ENCODE data around the gene KCNQ1. TPM values are rescaled to one million over a fixed set of nuclear protein-coding genes. Genes with fewer than 3 reads are reported as not detected.

KCNQ1 gene
- total RNA-seq, 1 donor from 2014 or later, result 4.8 TPM

DNA sequence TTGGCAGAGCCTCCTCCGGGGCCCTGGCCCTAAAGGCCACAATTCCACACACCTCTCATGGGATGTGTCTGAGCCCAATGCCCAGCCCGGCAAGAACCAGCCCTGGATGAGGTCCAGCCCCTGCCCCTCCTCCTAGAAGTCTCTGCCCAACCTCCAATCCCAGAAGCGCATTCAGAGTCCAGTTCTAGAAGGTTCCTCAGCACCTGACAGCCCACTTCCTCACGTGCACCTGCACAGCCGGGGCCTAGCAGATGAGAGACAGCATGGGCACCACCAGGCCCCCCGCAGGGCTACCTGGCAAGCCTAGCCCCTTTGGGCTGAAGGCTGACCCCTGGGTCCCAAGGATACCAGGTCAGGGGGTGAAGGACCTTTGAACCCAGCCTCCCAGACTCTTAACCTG is 452.2 kb downstream of the KCNQ1 start:
- H3K36me3 Mint-ChIP-seq, result no peaks in the 10 kb centered on the region
- H3K4me1 Mint-ChIP-seq (ENCODE audit: unreplicated experiment), result peaks cover 14% of the 10 kb centered on the region
- TF ChIP-seq CTCF (conservative IDR thresholded peaks at IDR 0.05), result no peak
- DNase-seq (ENCODE audit: extremely low spot score, unreplicated experiment), result no peak
- H3K9me3 Mint-ChIP-seq, result no peaks in the 10 kb centered on the region
- no peak overlapping the region for H3K27ac Mint-ChIP-seq
- H3K4me3 Mint-ChIP-seq, result no peak overlapping the region
- peaks cover 3% of the 10 kb centered on the region for H3K27me3 Mint-ChIP-seq

DNA sequence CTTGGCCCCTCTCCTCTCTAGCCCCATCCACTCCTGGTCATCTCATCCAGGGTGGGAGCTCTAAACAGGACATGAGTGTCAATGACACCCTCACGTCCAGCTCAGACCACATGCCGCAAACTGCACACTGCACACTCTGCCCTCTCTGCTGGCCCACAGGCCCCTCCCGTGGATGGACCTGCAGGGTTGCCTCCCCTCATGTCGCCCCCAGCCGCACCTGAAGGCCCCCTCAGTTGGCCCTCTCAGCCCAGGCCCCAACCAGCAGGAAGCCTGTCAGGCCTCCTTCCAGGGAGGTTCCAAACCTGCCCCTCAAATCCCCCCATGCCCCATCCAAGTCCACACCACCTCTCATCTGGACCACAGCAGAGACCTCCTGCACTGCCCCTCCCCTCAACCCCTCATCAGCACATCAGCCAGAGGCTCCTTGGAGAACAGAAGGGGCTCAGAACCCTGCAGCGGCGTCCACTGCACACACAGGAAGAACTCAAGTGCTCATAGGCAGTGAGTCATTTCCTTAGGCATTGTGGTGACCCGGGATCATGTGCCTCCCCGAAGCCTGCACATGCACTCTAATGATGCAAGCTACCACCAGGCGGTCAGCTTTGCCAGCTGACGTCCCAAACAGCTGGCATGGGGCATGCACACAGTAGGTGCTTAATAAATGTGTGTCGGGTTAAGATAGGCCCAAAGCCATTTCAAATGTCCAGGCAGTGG is 453.7 kb downstream of the KCNQ1 start:
- Mint-ChIP-seq H3K9me3 (no peaks in the 10 kb centered on the region), H3K27me3 (peaks cover 3% of the 10 kb centered on the region), H3K4me3 (no peak overlapping the region), H3K4me1 (ENCODE audit: unreplicated experiment) (peaks cover 14% of the 10 kb centered on the region), H3K36me3 (no peaks in the 10 kb centered on the region), H3K27ac (no peak overlapping the region)
- TF ChIP-seq CTCF (conservative IDR thresholded peaks at IDR 0.05), result no peak
- DNase-seq (ENCODE audit: extremely low spot score, unreplicated experiment), result no peak

Other genes with a start within 250 kb of the KCNQ1 start
- gene ASCL2, start 174.4 kb upstream of the KCNQ1 start, total RNA-seq (ENCODE audit: low replicate concordance), result 5.6 and 13.6 TPM in 2 replicates
- 0.51 and 1.2 TPM in 2 replicates for gene C11orf21, start 143.1 kb upstream of the KCNQ1 start, total RNA-seq (ENCODE audit: low replicate concordance)
- gene TSPAN32, start 143.0 kb upstream of the KCNQ1 start, total RNA-seq (ENCODE audit: low replicate concordance), result 2.6 and 7.2 TPM in 2 replicates
- 350 and 438 TPM in 2 replicates for gene CD81, start 67.7 kb upstream of the KCNQ1 start, total RNA-seq (ENCODE audit: low replicate concordance)
- 59.0 and 59.7 TPM in 2 replicates for gene TSSC4, start 44.3 kb upstream of the KCNQ1 start, total RNA-seq (ENCODE audit: low replicate concordance)
- gene TRPM5, start 494 bp upstream of the KCNQ1 start, total RNA-seq (ENCODE audit: low replicate concordance), result 0.21 and 0.46 TPM in 2 replicates

All from type B pancreatic cell (in vitro differentiated cells).